HEK293 (cell line): ENCODE data around the gene IL2.

Experiments
- CTCF ChIA-PET: fragments of 350-600 bp; formaldehyde crosslinking; extraction: SDS; loops from one replicate; lab custom pipeline; 2021; ENCODE audit warnings: antibody characterized with exemption; lab: Yijun Ruan, JAX
- POLR2A ChIA-PET: fragments of 300-600 bp; formaldehyde crosslinking; extraction: SDS; loops from one replicate; lab custom pipeline; 2020; ENCODE audit warnings: antibody characterized with exemption, inconsistent platforms; lab: Yijun Ruan, JAX
- H3K27ac ChIP-seq: fragments of 200-500 bp; sonication (Bioruptor generic); 2 replicates; pipeline ENCODE4 v1.5.1; 2014; ENCODE audit warnings: low read depth, low read length, control low read depth, inconsistent platforms; ENCODE audit errors: extremely low read depth
- H3K36me3 ChIP-seq, 2 experiments: fragments of 200-500 bp in 1 of 2; sonication (Bioruptor generic) in 1 of 2; 1 replicate in 1 of 2; 2 replicates in 1 of 2; pipeline ENCODE4 v1.5.1; 2014 to 2017; ENCODE audit warnings: inconsistent platforms in 2 of 2, low read length in 2 of 2; ENCODE audit not compliant: control insufficient read depth in 2 of 2, insufficient read depth in 1 of 2
- H3K4me1 ChIP-seq: fragments of 200-500 bp; sonication (Bioruptor generic); 2 replicates; pipeline ENCODE4 v1.5.1; 2014; ENCODE audit warnings: mild to moderate bottlenecking, low read length, inconsistent platforms; ENCODE audit not compliant: control insufficient read depth, insufficient read depth
- H3K4me3 ChIP-seq: 2 replicates; pipeline ENCODE4 v1.5.1; 2011; ENCODE audit warnings: low read depth, mild to moderate bottlenecking, control low read depth, low read length, moderate library complexity
- H3K9me3 ChIP-seq: fragments of 200-500 bp; sonication (Bioruptor generic); 2 replicates; pipeline ENCODE4 v1.5.1; 2014; ENCODE audit warnings: low read depth, low read length, inconsistent platforms; ENCODE audit not compliant: control insufficient read depth, insufficient read depth
- BCL11A ChIP-seq: fragments of 450-650 bp; formaldehyde crosslinking; IDR thresholded peaks from 2 replicates; pipeline ENCODE4 v1.5.1; 2016; ENCODE audit warnings: low read depth, missing biosample characterization, missing genetic modification characterization
- BCL6B ChIP-seq: fragments of 450-650 bp; formaldehyde crosslinking; IDR thresholded peaks from 2 replicates; pipeline ENCODE4 v1.5.1; 2017; ENCODE audit warnings: missing biosample characterization, missing genetic modification characterization
- ELK4 ChIP-seq: IDR thresholded peaks from 2 replicates; pipeline ENCODE4 v1.6.1; 2011; ENCODE audit warnings: mild to moderate bottlenecking, low read depth, low read length, borderline replicate concordance
- FEZF1 ChIP-seq: fragments of 450-650 bp; formaldehyde crosslinking; IDR thresholded peaks from 2 replicates; pipeline ENCODE4 v1.5.1; 2016; ENCODE audit warnings: missing biosample characterization, missing genetic modification characterization
- GLI2 ChIP-seq: fragments of 450-650 bp; formaldehyde crosslinking; IDR thresholded peaks from 2 replicates; pipeline ENCODE4; 2017; ENCODE audit warnings: missing biosample characterization, missing genetic modification characterization, low read depth, borderline replicate concordance
- KLF8 ChIP-seq: fragments of 450-650 bp; formaldehyde crosslinking; IDR thresholded peaks from 2 replicates; pipeline ENCODE4 v1.5.1; 2016; ENCODE audit warnings: missing biosample characterization, missing genetic modification characterization
- MZF1 ChIP-seq: fragments of 450-650 bp; formaldehyde crosslinking; IDR thresholded peaks from 2 replicates; pipeline ENCODE4 v1.5.1; 2017; ENCODE audit warnings: missing biosample characterization, missing genetic modification characterization, borderline replicate concordance
- PRDM1 ChIP-seq: fragments of 450-650 bp; formaldehyde crosslinking; IDR thresholded peaks from 2 replicates; pipeline ENCODE4; 2016; ENCODE audit warnings: missing biosample characterization, missing genetic modification characterization
- SETDB1 ChIP-seq: IDR thresholded peaks from one replicate; pipeline ENCODE4 v1.6.1; 2017; ENCODE audit warnings: mild to moderate bottlenecking, low read length, moderate library complexity, mixed read lengths; ENCODE audit not compliant: insufficient read length
- TCF7L2 ChIP-seq: IDR thresholded peaks from 2 replicates; pipeline ENCODE4 v1.6.1; 2011; ENCODE audit warnings: low read depth, mild to moderate bottlenecking, inconsistent platforms, low read length, moderate library complexity, borderline replicate concordance
- WT1 ChIP-seq: fragments of 450-650 bp; formaldehyde crosslinking; IDR thresholded peaks from 2 replicates; pipeline ENCODE4 v1.5.1; 2016; ENCODE audit warnings: missing biosample characterization, missing genetic modification characterization
- ZBTB20 ChIP-seq: fragments of 450-650 bp; formaldehyde crosslinking; IDR thresholded peaks from 2 replicates; pipeline ENCODE4 v1.5.1; 2016; ENCODE audit warnings: missing biosample characterization, missing genetic modification characterization
- ZFHX2 ChIP-seq: fragments of 450-650 bp; formaldehyde crosslinking; conservative IDR thresholded peaks from 2 replicates; pipeline ENCODE4 v1.5.1; 2016; ENCODE audit warnings: missing biosample characterization, missing genetic modification characterization
- ZFP3 ChIP-seq: fragments of 450-650 bp; formaldehyde crosslinking; IDR thresholded peaks from 2 replicates; pipeline ENCODE4 v1.5.1; 2016; ENCODE audit warnings: low read depth, missing biosample characterization, missing genetic modification characterization
- ZNF112 ChIP-seq: fragments of 450-650 bp; formaldehyde crosslinking; IDR thresholded peaks from 2 replicates; pipeline ENCODE4 v1.5.0; 2017; ENCODE audit warnings: missing biosample characterization, missing genetic modification characterization
- ZNF121 ChIP-seq: fragments of 450-650 bp; formaldehyde crosslinking; IDR thresholded peaks from 2 replicates; pipeline ENCODE4 v1.5.1; 2016; ENCODE audit warnings: missing biosample characterization, missing genetic modification characterization
- ZNF19 ChIP-seq: fragments of 450-650 bp; formaldehyde crosslinking; IDR thresholded peaks from 2 replicates; pipeline ENCODE4; 2016; ENCODE audit warnings: missing biosample characterization, missing genetic modification characterization, low read depth
- ZNF324 ChIP-seq: fragments of 450-650 bp; formaldehyde crosslinking; IDR thresholded peaks from 2 replicates; pipeline ENCODE4 v1.5.1; 2016; ENCODE audit warnings: missing biosample characterization, missing genetic modification characterization
- ZNF341 ChIP-seq: fragments of 450-650 bp; formaldehyde crosslinking; IDR thresholded peaks from 2 replicates; pipeline ENCODE4; 2016; ENCODE audit warnings: low read depth, missing biosample characterization, missing genetic modification characterization
- ZNF350 ChIP-seq: fragments of 450-650 bp; formaldehyde crosslinking; IDR thresholded peaks from 2 replicates; pipeline ENCODE4 v1.5.0; 2017; ENCODE audit warnings: missing biosample characterization, mild to moderate bottlenecking, missing genetic modification characterization
- ZNF449 ChIP-seq: fragments of 450-650 bp; formaldehyde crosslinking; IDR thresholded peaks from 2 replicates; pipeline ENCODE4 v1.5.1; 2017; ENCODE audit warnings: missing biosample characterization, mild to moderate bottlenecking, missing genetic modification characterization, moderate library complexity
- ZNF571 ChIP-seq: fragments of 450-650 bp; formaldehyde crosslinking; IDR thresholded peaks from 2 replicates; pipeline ENCODE4 v1.5.0; 2017; ENCODE audit warnings: missing biosample characterization, missing genetic modification characterization
- ZNF623 ChIP-seq: fragments of 450-650 bp; formaldehyde crosslinking; IDR thresholded peaks from 2 replicates; pipeline ENCODE4 v1.5.1; 2016; ENCODE audit warnings: missing biosample characterization, missing genetic modification characterization
- ZNF76 ChIP-seq: fragments of 450-650 bp; formaldehyde crosslinking; IDR thresholded peaks from 2 replicates; pipeline ENCODE4; 2016; ENCODE audit warnings: low read depth, missing biosample characterization, missing genetic modification characterization, borderline replicate concordance
- ZNF768 ChIP-seq: fragments of 450-650 bp; formaldehyde crosslinking; IDR thresholded peaks from 2 replicates; pipeline ENCODE4 v1.5.1; 2018; ENCODE audit warnings: missing biosample characterization, mild to moderate bottlenecking, missing genetic modification characterization
- ZNF785 ChIP-seq: fragments of 450-650 bp; formaldehyde crosslinking; IDR thresholded peaks from 2 replicates; pipeline ENCODE4 v1.5.1; 2016; ENCODE audit warnings: missing biosample characterization, missing genetic modification characterization
- ZSCAN23 ChIP-seq: fragments of 450-650 bp; formaldehyde crosslinking; IDR thresholded peaks from 2 replicates; pipeline ENCODE4 v1.5.1; 2016; ENCODE audit warnings: missing biosample characterization, missing genetic modification characterization

The IL2 gene

DNA sequence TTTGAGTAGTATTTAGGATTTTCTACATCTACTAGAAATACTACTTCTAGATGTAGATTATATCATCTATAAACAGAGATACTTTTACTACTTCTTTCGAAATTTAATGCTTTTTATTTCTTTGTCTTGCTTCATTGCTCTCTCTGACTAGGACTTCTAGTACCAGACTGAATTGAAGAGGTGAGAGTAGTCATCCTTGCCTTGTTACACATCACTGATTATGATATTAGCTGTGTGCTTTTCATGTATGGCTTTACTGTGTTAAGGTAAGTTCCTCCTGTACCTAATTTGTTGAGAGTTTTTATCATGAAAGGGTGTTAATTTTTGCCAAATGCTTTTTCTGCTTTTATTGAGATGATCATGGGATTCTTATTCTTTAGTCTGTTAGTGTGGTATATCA lies 19.6 kb upstream of the IL2 start:
- ChIA-PET POLR2A (no interaction called here), CTCF (no interaction called here)
- no peak overlapping the region for H3K4me3 ChIP-seq
- no peak for TF ChIP-seq ZNF341
- TF ChIP-seq FEZF1, result no peak
- no peak for TF ChIP-seq WT1 (tag by site-specific recombination)
- TF ChIP-seq BCL11A (tag by site-specific recombination), result no peak
- TF ChIP-seq ZNF324 (tag by site-specific recombination), result no peak
- TF ChIP-seq ELK4, result no peak
- no peak for TF ChIP-seq ZFP3 (tag by site-specific recombination)
- TF ChIP-seq KLF8 (tag by site-specific recombination), result no peak
- TF ChIP-seq ZSCAN23 (tag by site-specific recombination), result no peak
- TF ChIP-seq SETDB1, result no peak
- TF ChIP-seq ZNF76 (tag by site-specific recombination), result no peak
- no peaks in the 10 kb centered on the region for H3K36me3 ChIP-seq
- no peak overlapping the region for H3K27ac ChIP-seq
- no peaks in the 10 kb centered on the region for H3K9me3 ChIP-seq
- H3K4me1 ChIP-seq, result no peaks in the 10 kb centered on the region

- no peak for TF ChIP-seq ZSCAN23 (tag by site-specific recombination)
- TF ChIP-seq ZNF768 (tag by site-specific recombination), result no peak
- TF ChIP-seq MZF1 (tag by site-specific recombination), result no peak
- no peak for TF ChIP-seq ZNF785 (tag by site-specific recombination)
- no peak for TF ChIP-seq ZFP3 (tag by site-specific recombination)
- TF ChIP-seq ZNF19 (tag by site-specific recombination), result no peak
- TF ChIP-seq ZBTB20 (tag by site-specific recombination), result no peak
- no peak for TF ChIP-seq ZNF449
- no peak for TF ChIP-seq ZNF623 (tag by site-specific recombination)
- no peak for TF ChIP-seq ELK4
- no peak for TF ChIP-seq ZNF121 (tag by site-specific recombination)
- H3K4me1 ChIP-seq, result no peaks in the 10 kb centered on the region
- H3K27ac ChIP-seq, result no peak overlapping the region
- CTCF ChIA-PET, result no interaction called here
- H3K4me3 ChIP-seq, result no peak overlapping the region
- no peaks in the 10 kb centered on the region for H3K9me3 ChIP-seq
- no peaks in the 10 kb centered on the region for H3K36me3 ChIP-seq
- POLR2A ChIA-PET, result no interaction called here
Observed at GRCh38 chr4:122475233-122475632, 18.7 kb upstream of the IL2 start.

GRCh38 chr4:122469457-122469856 lies 12.9 kb upstream of the IL2 start:
- no peak overlapping the region for H3K4me3 ChIP-seq
- POLR2A ChIA-PET, result no interaction called here
- H3K4me1 ChIP-seq, result no peaks in the 10 kb centered on the region
- H3K36me3 ChIP-seq, result no peaks in the 10 kb centered on the region
- H3K27ac ChIP-seq, result no peak overlapping the region
- no peaks in the 10 kb centered on the region for H3K9me3 ChIP-seq
- CTCF ChIA-PET, result interaction anchor here (0.6 kb wide), 1 partner anchor 41 kb away, joined by 3 read pairs; no protein-coding TSS in a partner anchor
- TF ChIP-seq BCL6B (tag by site-specific recombination), result no peak
- TF ChIP-seq ZNF571 (tag by site-specific recombination), result no peak
- no peak for TF ChIP-seq ZNF112 (tag by site-specific recombination)
- TF ChIP-seq GLI2, result no peak
- TF ChIP-seq ZFHX2 (tag by site-specific recombination), result no peak
- TF ChIP-seq ZNF341, result no peak
- TF ChIP-seq TCF7L2, result no peak
- no peak for TF ChIP-seq PRDM1 (tag by site-specific recombination)
- no peak for TF ChIP-seq ZNF350 (tag by site-specific recombination)
- no peak for TF ChIP-seq ZNF19 (tag by site-specific recombination)
